Smooth muscle cell (in vitro differentiated cells): ENCODE measurements around the gene TBCD. TPM values are rescaled to one million over a fixed set of nuclear protein-coding genes. Genes with fewer than 3 reads are reported as not detected.

ENCODE experiments used
- DNase-seq: peaks from one replicate; lab custom pipeline; 2025; ENCODE audit not compliant: unreplicated experiment; lab: John Stamatoyannopoulos, UW
- H2AFZ ChIP-seq: fragments of 200-600 bp; sonication (generic); 2 replicates; pipeline ENCODE4 v1.6.0; 2016; ENCODE audit warnings: antibody characterized with exemption, low read depth, mild to moderate bottlenecking
- H3F3A ChIP-seq: fragments of 200-600 bp; sonication (generic); 2 replicates; pipeline ENCODE4 v1.6.0; 2017; ENCODE audit warnings: antibody characterized with exemption, low read depth
- H3K27ac ChIP-seq: fragments of 200-600 bp; sonication (generic); 2 replicates; pipeline ENCODE4 v1.5.1; 2016; ENCODE audit warnings: low read depth, mild to moderate bottlenecking
- H3K27me3 ChIP-seq: fragments of 200-600 bp; sonication (generic); 2 replicates; pipeline ENCODE4 v1.6.1; 2016; ENCODE audit warnings: low read depth, mild to moderate bottlenecking
- H3K36me3 ChIP-seq: fragments of 200-600 bp; sonication (generic); 2 replicates; pipeline ENCODE4 v1.5.1; 2016; ENCODE audit warnings: low read depth
- H3K4me1 ChIP-seq: fragments of 200-600 bp; sonication (generic); 2 replicates; pipeline ENCODE4 v1.5.1; 2016; ENCODE audit warnings: low read depth
- H3K4me2 ChIP-seq: fragments of 200-600 bp; sonication (generic); 2 replicates; pipeline ENCODE4 v1.6.0; 2016; ENCODE audit warnings: mild to moderate bottlenecking
- H3K4me3 ChIP-seq: fragments of 200-600 bp; sonication (generic); 2 replicates; pipeline ENCODE4 v1.5.1; 2016; ENCODE audit warnings: mild to moderate bottlenecking
- H3K79me2 ChIP-seq: fragments of 200-600 bp; sonication (generic); 2 replicates; pipeline ENCODE4 v1.6.0; 2016; ENCODE audit warnings: low read depth, mild to moderate bottlenecking
- H3K9ac ChIP-seq: fragments of 200-600 bp; sonication (generic); 2 replicates; pipeline ENCODE4 v1.6.0; 2016; ENCODE audit warnings: low read depth
- H3K9me3 ChIP-seq: fragments of 200-600 bp; sonication (generic); replicated peaks from 2 replicates; pipeline ENCODE4 v1.5.1; 2016; ENCODE audit warnings: low read depth
- H4K20me1 ChIP-seq: fragments of 200-600 bp; sonication (generic); 2 replicates; pipeline ENCODE4 v1.6.0; 2016; ENCODE audit warnings: low read depth
- CTCF ChIP-seq: fragments of 200-600 bp; sonication (generic); IDR thresholded peaks from 2 replicates; pipeline ENCODE4 v1.5.1; 2017; ENCODE audit warnings: borderline replicate concordance, mild to moderate bottlenecking, antibody characterized with exemption; ENCODE audit not compliant: insufficient read depth, poor library complexity, severe bottlenecking
- WGBS: methylation state at CpG from one replicate; pipeline ENCODE4 v1.1.7; 2016; ENCODE audit warnings: low lambda C conversion rate; 5-methylcytosine and 5-hydroxymethylcytosine counted together
- polyA plus RNA-seq: library from polyadenylated mRNA; unstranded; fragments of >200 nt; fragmentation: Nextera tagmentation; extraction: Ambion mirVana; gene quantifications from 2 replicates; pipeline ENCODE4 v1.2.1, GENCODE V29; 2016
- total RNA-seq: library from RNA; depleted of rRNA; stranded (reverse); fragments of >200 nt; gene quantifications from 2 replicates; pipeline ENCODE4 v1.2.3, GENCODE V29; 2014

The TBCD gene
- total and polyA plus RNA-seq, 2 experiments from 2014 or later: 29.1 to 38.8 TPM

DNA sequence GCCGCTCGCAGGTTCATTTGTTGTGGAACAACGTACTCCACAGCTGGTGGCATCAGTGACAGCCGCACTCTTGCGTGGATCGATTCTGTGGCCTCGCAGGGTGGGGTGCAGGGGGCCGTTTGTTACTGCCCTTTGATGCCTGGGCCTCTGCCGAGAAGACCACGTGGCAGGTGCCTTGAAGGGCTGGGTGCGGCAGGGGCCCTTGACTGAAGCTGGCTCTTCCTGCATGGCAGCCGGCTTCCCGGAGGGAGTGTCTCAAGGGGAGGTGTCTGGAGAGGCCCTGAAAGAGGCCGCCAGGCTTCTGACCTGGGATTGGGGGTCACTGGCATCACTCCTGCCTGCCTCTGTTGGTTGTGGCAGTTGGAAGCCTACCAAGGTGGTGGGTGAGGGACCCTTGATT lies 43.8 kb downstream of the TBCD start:
- Histone ChIP-seq H3K27ac (peak overlapping the region; percentile 46), H3K36me3 (no peaks in the 10 kb centered on the region), H4K20me1 (no peaks in the 10 kb centered on the region), H3K4me1 (no peaks in the 10 kb centered on the region), H3F3A (no peaks in the 10 kb centered on the region), H3K9me3 (no peaks in the 10 kb centered on the region), H2AFZ (no peak overlapping the region), H3K27me3 (no peaks in the 10 kb centered on the region), H3K9ac (no peak overlapping the region), H3K79me2 (peaks cover 9% of the 10 kb centered on the region), H3K4me3 (no peak overlapping the region), H3K4me2 (no peak overlapping the region)
- TF ChIP-seq CTCF: no peak
- WGBS: 93% methylated on average over 14 of the region's 14 CpGs
- DNase-seq: no peak

- Histone ChIP-seq H3K4me3 (no peak overlapping the region), H3K27me3 (no peaks in the 10 kb centered on the region), H3K9ac (no peak overlapping the region), H3K4me1 (no peaks in the 10 kb centered on the region), H4K20me1 (no peaks in the 10 kb centered on the region), H3K79me2 (peaks cover 9% of the 10 kb centered on the region), H2AFZ (no peak overlapping the region), H3K4me2 (no peak overlapping the region), H3F3A (no peaks in the 10 kb centered on the region), H3K27ac (no peak overlapping the region), H3K36me3 (no peaks in the 10 kb centered on the region), H3K9me3 (no peaks in the 10 kb centered on the region)
- TF ChIP-seq CTCF: no peak
- 98% methylated on average over 9 of the region's 9 CpGs for WGBS
- DNase-seq: no peak
Measured at GRCh38 chr17:82797061-82797460, 45.2 kb downstream of the TBCD start.

GRCh38 chr17:82798752-82799151 lies 46.9 kb downstream of the TBCD start:
- Histone ChIP-seq H3K27ac (no peak overlapping the region), H3F3A (no peaks in the 10 kb centered on the region), H3K36me3 (no peaks in the 10 kb centered on the region), H3K4me2 (no peak overlapping the region), H3K79me2 (no peaks in the 10 kb centered on the region), H3K4me3 (no peak overlapping the region), H2AFZ (no peak overlapping the region), H3K4me1 (no peaks in the 10 kb centered on the region), H3K27me3 (no peaks in the 10 kb centered on the region), H4K20me1 (peaks cover 14% of the 10 kb centered on the region), H3K9ac (no peak overlapping the region), H3K9me3 (no peaks in the 10 kb centered on the region)
- DNase-seq: no peak
- TF ChIP-seq CTCF: no peak
- 98% methylated on average over 7 of the region's 7 CpGs for WGBS

GRCh38 chr17:82799591-82799990 lies 47.7 kb downstream of the TBCD start:
- TF ChIP-seq CTCF: no peak
- DNase-seq: no peak
- Histone ChIP-seq H3K27ac (no peak overlapping the region), H3K36me3 (no peaks in the 10 kb centered on the region), H3K4me2 (no peak overlapping the region), H3K27me3 (no peaks in the 10 kb centered on the region), H2AFZ (no peak overlapping the region), H3K9ac (no peak overlapping the region), H3K9me3 (no peaks in the 10 kb centered on the region), H3K4me1 (no peaks in the 10 kb centered on the region), H3K4me3 (no peak overlapping the region), H3K79me2 (no peaks in the 10 kb centered on the region), H3F3A (no peaks in the 10 kb centered on the region), H4K20me1 (peaks cover 14% of the 10 kb centered on the region)
- 93% methylated on average over 16 of the region's 16 CpGs for WGBS
